SU-DHL-6 (cell line): ENCODE measurements around the gene CDCP2.

Experiments
- H2AFZ ChIP-seq: fragments of 200-600 bp; sonication (generic); 2 replicates; pipeline ENCODE4 v1.6.1; 2014; ENCODE audit warnings: low read depth, mild to moderate bottlenecking, moderate library complexity, mixed read lengths, antibody characterized with exemption, low read length; ENCODE audit not compliant: severe bottlenecking
- H3F3A ChIP-seq: fragments of 200-600 bp; shearing (Covaris generic); 2 replicates; pipeline ENCODE4 v1.6.0; 2016; ENCODE audit warnings: antibody characterized with exemption, mild to moderate bottlenecking; ENCODE audit not compliant: insufficient read depth
- H3K27ac ChIP-seq: fragments of 200-600 bp; sonication (generic); 2 replicates; pipeline ENCODE4 v1.5.1; 2016; ENCODE audit warnings: low read depth, mild to moderate bottlenecking, low read length, moderate library complexity, mixed read lengths
- H3K27me3 ChIP-seq: fragments of 200-600 bp; sonication (generic), shearing (Covaris generic); 2 replicates; pipeline ENCODE4 v1.6.0; 2014; ENCODE audit warnings: mild to moderate bottlenecking, low read length
- H3K36me3 ChIP-seq: fragments of 200-600 bp; sonication (generic); 2 replicates; pipeline ENCODE4 v1.6.1; 2014; ENCODE audit warnings: mild to moderate bottlenecking, low read length, mixed read lengths
- H3K4me2 ChIP-seq: fragments of 300-600, 200-600 bp; shearing (Covaris generic), sonication (generic); 2 replicates; pipeline ENCODE4 v1.6.0; 2014; ENCODE audit warnings: low read length, low read depth, mild to moderate bottlenecking; ENCODE audit not compliant: poor library complexity, severe bottlenecking
- H3K4me3 ChIP-seq: fragments of 200-600 bp; sonication (generic); 2 replicates; pipeline ENCODE4 v1.5.1; 2014; ENCODE audit warnings: antibody characterized with exemption, low read length, mild to moderate bottlenecking, mixed read lengths; ENCODE audit not compliant: insufficient read depth, poor library complexity, severe bottlenecking
- H3K79me2 ChIP-seq: fragments of 200-600 bp; sonication (generic); 2 replicates; pipeline ENCODE4 v1.6.1; 2014; ENCODE audit warnings: mild to moderate bottlenecking, low read length, moderate library complexity; ENCODE audit not compliant: insufficient read depth
- H3K9ac ChIP-seq: fragments of 200-600 bp; sonication (generic); 2 replicates; pipeline ENCODE4 v1.7.0; 2014; ENCODE audit warnings: mild to moderate bottlenecking, low read length
- H3K9me2 ChIP-seq: fragments of 200-600 bp; sonication (generic); replicated peaks from 2 replicates; pipeline ENCODE4 v1.6.1; 2014; ENCODE audit warnings: low read length; ENCODE audit not compliant: insufficient read depth
- H3K9me3 ChIP-seq: fragments of 200-600 bp; sonication (generic); 2 replicates; pipeline ENCODE4 v1.6.1; 2014; ENCODE audit warnings: low read length, mixed read lengths; ENCODE audit not compliant: insufficient read depth
- H4K20me1 ChIP-seq: fragments of 200-600 bp; sonication (generic); 2 replicates; pipeline ENCODE4 v1.6.1; 2014; ENCODE audit warnings: low read depth, mild to moderate bottlenecking, antibody characterized with exemption, low read length, moderate library complexity, mixed read lengths
- CTCF ChIP-seq: fragments of 200-600 bp; sonication (generic); IDR thresholded peaks from one replicate; pipeline ENCODE4 v1.5.1; 2017; ENCODE audit warnings: antibody characterized with exemption, mild to moderate bottlenecking, low read length, moderate library complexity; ENCODE audit not compliant: insufficient read depth, poor library complexity, severe bottlenecking
- EZH2phosphoT487 ChIP-seq: fragments of 200-600 bp; sonication (generic), shearing (Covaris generic); conservative IDR thresholded peaks from 2 replicates; pipeline ENCODE4 v1.6.1; 2018; ENCODE audit warnings: mild to moderate bottlenecking, antibody characterized with exemption, low read length, moderate library complexity, mixed read lengths

CDCP2 gene

GRCh38 chr1:54188291-54188690 lies 35.5 kb upstream of the CDCP2 start:
- Histone ChIP-seq H3K27ac (no peak overlapping the region), H3K9me2 (no peaks in the 10 kb centered on the region), H3K27me3 (no peaks in the 10 kb centered on the region), H3K36me3 (0 out of 2 replicates have a peak, but pooled peaks cover 2% of the 10 kb centered on the region), H3F3A (no peaks in the 10 kb centered on the region), H3K9ac (no peak overlapping the region), H3K4me3 (no peak overlapping the region), H3K79me2 (no peaks in the 10 kb centered on the region), H3K9me3 (no peaks in the 10 kb centered on the region), H4K20me1 (no peaks in the 10 kb centered on the region), H2AFZ (no peak overlapping the region), H3K4me2 (no peak overlapping the region)
- TF ChIP-seq EZH2phosphoT487 (no peak), CTCF (no peak)

- no peak overlapping the region for H3K9ac ChIP-seq
- H3F3A ChIP-seq: no peaks in the 10 kb centered on the region
- H3K36me3 ChIP-seq: no peaks in the 10 kb centered on the region
- H3K9me2 ChIP-seq: no peaks in the 10 kb centered on the region
- no peak overlapping the region for H3K4me3 ChIP-seq
- no peaks in the 10 kb centered on the region for H3K9me3 ChIP-seq
- H3K79me2 ChIP-seq: no peaks in the 10 kb centered on the region
- no peak for TF ChIP-seq EZH2phosphoT487
- TF ChIP-seq CTCF: no peak
- H3K4me2 ChIP-seq: no peak overlapping the region
- no peaks in the 10 kb centered on the region for H4K20me1 ChIP-seq
- H2AFZ ChIP-seq: no peak overlapping the region
- H3K27ac ChIP-seq: no peak overlapping the region
- H3K27me3 ChIP-seq: no peaks in the 10 kb centered on the region
Observed at GRCh38 chr1:54186056-54186455, 33.3 kb upstream of the CDCP2 start.

- no peak overlapping the region for H2AFZ ChIP-seq
- TF ChIP-seq CTCF (no peak), EZH2phosphoT487 (no peak)
- H3K36me3 ChIP-seq: no peaks in the 10 kb centered on the region
- no peaks in the 10 kb centered on the region for H3F3A ChIP-seq
- H3K4me3 ChIP-seq: no peak overlapping the region
- H3K9ac ChIP-seq: no peak overlapping the region
- no peak overlapping the region for H3K4me2 ChIP-seq
- H3K79me2 ChIP-seq: no peaks in the 10 kb centered on the region
- no peaks in the 10 kb centered on the region for H3K9me3 ChIP-seq
- H3K27me3 ChIP-seq: no peaks in the 10 kb centered on the region
- no peaks in the 10 kb centered on the region for H3K9me2 ChIP-seq
- no peak overlapping the region for H3K27ac ChIP-seq
- H4K20me1 ChIP-seq: no peaks in the 10 kb centered on the region
Observed at GRCh38 chr1:54180701-54181360, 28.0 kb upstream of the CDCP2 start.
